Activated T-cell treated with anti-CD3 and anti-CD28 coated beads, Interleukin-2, amount 50 U/mL, for 72 hours (primary cell): ENCODE measurements around the gene SGSH. TPM values are rescaled to one million over a fixed set of nuclear protein-coding genes. Genes with fewer than 3 reads are reported as not detected.

Experiments used
- ATAC-seq, 2 donors: fragments of 150-1000 bp; cut with Tn5 transposase; replicated peaks in 1 of 2; 2 replicates each; pipeline ENCODE4 v1.10.0; 2021; ENCODE audit warnings: moderate library complexity in 2 of 2, mild to moderate bottlenecking in 1 of 2
- DNase-seq, 2 donors: peaks; one replicate each; pipeline ENCODE4 v3.0.0; 2021 to 2022; ENCODE audit warnings: mixed read lengths in 1 of 2
- H3K27ac Mint-ChIP-seq: one replicate; pipeline ENCODE4 v1.8.0; 2022; ENCODE audit warnings: mild to moderate bottlenecking, moderate library complexity, mixed read lengths
- H3K27me3 Mint-ChIP-seq: one replicate; pipeline ENCODE4 v1.8.0; 2022; ENCODE audit warnings: low read depth, mixed read lengths
- H3K36me3 Mint-ChIP-seq, 2 donors: one replicate each; pipeline ENCODE4 v1.8.0; 2022; ENCODE audit warnings: mixed read lengths in 2 of 2, mild to moderate bottlenecking in 1 of 2; ENCODE audit not compliant: insufficient read depth in 2 of 2
- H3K4me1 Mint-ChIP-seq: one replicate; pipeline ENCODE4 v1.8.0; 2022; ENCODE audit warnings: low read depth, mixed read lengths
- H3K4me3 Mint-ChIP-seq, 2 donors: one replicate each; pipeline ENCODE4 v1.8.0; 2022; ENCODE audit warnings: mild to moderate bottlenecking in 2 of 2, mixed read lengths in 2 of 2, moderate library complexity in 2 of 2
- H3K9me3 Mint-ChIP-seq, 2 donors: one replicate each; pipeline ENCODE4 v1.8.0; 2022; ENCODE audit warnings: mixed read lengths in 2 of 2
- total RNA-seq, 2 donors: library from RNA; stranded (reverse); gene quantifications; one replicate each; pipeline ENCODE4 v1.2.3, GENCODE V29; 2022

The SGSH gene
- total RNA-seq, 2 donors from 2014 or later = 51.3 to 64.4 TPM

GRCh38 chr17:80232438-80232837, 12.3 kb upstream of the SGSH start:
- H3K36me3 Mint-ChIP-seq = peaks cover 18 to 36% of the 10 kb centered on the region in 2 donors
- ATAC-seq = no peak
- H3K4me1 Mint-ChIP-seq = no peaks in the 10 kb centered on the region
- peaks cover 12 to 17% of the 10 kb centered on the region in 2 donors for H3K9me3 Mint-ChIP-seq
- DNase-seq = no peak
- H3K4me3 Mint-ChIP-seq = no peak overlapping the region
- no peak overlapping the region for H3K27ac Mint-ChIP-seq
- no peaks in the 10 kb centered on the region for H3K27me3 Mint-ChIP-seq

GRCh38 chr17:80229011-80229410, 8.9 kb upstream of the SGSH start:
- peaks cover 9 to 12% of the 10 kb centered on the region in 2 donors for H3K9me3 Mint-ChIP-seq
- peaks cover 12 to 27% of the 10 kb centered on the region in 2 donors for H3K36me3 Mint-ChIP-seq
- H3K4me3 Mint-ChIP-seq = no peak overlapping the region
- DNase-seq (no peak), ATAC-seq (no peak)
- no peak overlapping the region for H3K27ac Mint-ChIP-seq
- no peaks in the 10 kb centered on the region for H3K27me3 Mint-ChIP-seq
- peaks cover 4% of the 10 kb centered on the region for H3K4me1 Mint-ChIP-seq

GRCh38 chr17:80228477-80228876, 8.3 kb upstream of the SGSH start:
- H3K36me3 Mint-ChIP-seq = peaks cover 12 to 23% of the 10 kb centered on the region in 2 donors
- H3K27ac Mint-ChIP-seq = no peak overlapping the region

GRCh38 chr17:80227666-80228065, 7.5 kb upstream of the SGSH start:
- Mint-ChIP-seq H3K36me3 (peaks cover 9 to 18% of the 10 kb centered on the region in 2 donors), H3K4me1 (peaks cover 7% of the 10 kb centered on the region), H3K9me3 (peaks cover 8% of the 10 kb centered on the region in 2 donors), H3K27me3 (no peaks in the 10 kb centered on the region), H3K4me3 (no peak overlapping the region), H3K27ac (no peak overlapping the region)
- ATAC-seq (no peak), DNase-seq (no peak)

More at GRCh38 chr17:80228477-80228876, 8.3 kb upstream of the SGSH start:
- Mint-ChIP-seq H3K9me3 (peaks cover 9 to 12% of the 10 kb centered on the region in 2 donors), H3K4me3 (no peak overlapping the region), H3K4me1 (peaks cover 7% of the 10 kb centered on the region), H3K27me3 (no peaks in the 10 kb centered on the region)
- no peak for ATAC-seq
- DNase-seq = no peak

- H3K27me3 Mint-ChIP-seq = no peaks in the 10 kb centered on the region
- H3K9me3 Mint-ChIP-seq = peaks cover 5% of the 10 kb centered on the region in 2 donors
- H3K4me1 Mint-ChIP-seq = peaks cover 7% of the 10 kb centered on the region
- no peak for DNase-seq
- H3K27ac Mint-ChIP-seq = no peak overlapping the region
- H3K36me3 Mint-ChIP-seq = peaks cover 6 to 14% of the 10 kb centered on the region in 2 donors
- no peak overlapping the region for H3K4me3 Mint-ChIP-seq
- ATAC-seq = no peak
Observed at GRCh38 chr17:80227156-80227555, 7.0 kb upstream of the SGSH start.

GRCh38 chr17:80225230-80225629, 5.1 kb upstream of the SGSH start:
- no peak overlapping the region for H3K27ac Mint-ChIP-seq
- H3K36me3 Mint-ChIP-seq = peaks cover 0 to 2% of the 10 kb centered on the region in 2 donors
- DNase-seq (no peak), ATAC-seq (no peak)
- no peaks in the 10 kb centered on the region for H3K27me3 Mint-ChIP-seq
- no peaks in the 10 kb centered on the region for H3K9me3 Mint-ChIP-seq
- peaks cover 7% of the 10 kb centered on the region for H3K4me1 Mint-ChIP-seq
- no peak overlapping the region for H3K4me3 Mint-ChIP-seq

GRCh38 chr17:80224683-80225082, 4.5 kb upstream of the SGSH start:
- no peaks in the 10 kb centered on the region for H3K9me3 Mint-ChIP-seq
- no peaks in the 10 kb centered on the region for H3K27me3 Mint-ChIP-seq
- no peak for ATAC-seq

GRCh38 chr17:80223838-80224497, 3.8 kb upstream of the SGSH start:
- H3K4me1 Mint-ChIP-seq = peaks cover 12% of the 10 kb centered on the region
- peaks cover 2 to 3% of the 10 kb centered on the region in 2 donors for H3K36me3 Mint-ChIP-seq
- H3K27ac Mint-ChIP-seq = no peak overlapping the region
- no peak for ATAC-seq
- no peaks in the 10 kb centered on the region for H3K27me3 Mint-ChIP-seq
- H3K4me3 Mint-ChIP-seq = no peak overlapping the region
- no peaks in the 10 kb centered on the region for H3K9me3 Mint-ChIP-seq
- no peak for DNase-seq

More at GRCh38 chr17:80224683-80225082, 4.5 kb upstream of the SGSH start:
- peaks cover 7% of the 10 kb centered on the region for H3K4me1 Mint-ChIP-seq
- H3K36me3 Mint-ChIP-seq = peaks cover 0 to 1% of the 10 kb centered on the region in 2 donors
- no peak overlapping the region for H3K4me3 Mint-ChIP-seq
- no peak for DNase-seq
- H3K27ac Mint-ChIP-seq = no peak overlapping the region

GRCh38 chr17:80223142-80223815, 3.1 kb upstream of the SGSH start:
- H3K9me3 Mint-ChIP-seq = no peaks in the 10 kb centered on the region
- no peak overlapping the region for H3K27ac Mint-ChIP-seq
- no peak overlapping the region for H3K4me3 Mint-ChIP-seq
- H3K36me3 Mint-ChIP-seq = peaks cover 3 to 6% of the 10 kb centered on the region in 2 donors
- no peaks in the 10 kb centered on the region for H3K27me3 Mint-ChIP-seq
- DNase-seq = no peak
- H3K4me1 Mint-ChIP-seq = peaks cover 18% of the 10 kb centered on the region
- ATAC-seq = no peak

GRCh38 chr17:80222376-80223141, 2.4 kb upstream of the SGSH start:
- Mint-ChIP-seq H3K4me3 (peak overlapping the region in 1 of 2 donors; percentile 9), H3K27ac (no peak overlapping the region), H3K9me3 (no peaks in the 10 kb centered on the region), H3K36me3 (peaks cover 3 to 7% of the 10 kb centered on the region in 2 donors), H3K4me1 (peaks cover 24% of the 10 kb centered on the region), H3K27me3 (no peaks in the 10 kb centered on the region)
- DNase-seq = no peak
- ATAC-seq = no peak

- no peak overlapping the region for H3K27ac Mint-ChIP-seq
- no peak for DNase-seq
- H3K4me3 Mint-ChIP-seq = peak overlapping the region; percentile 82 to 83
- H3K9me3 Mint-ChIP-seq = no peaks in the 10 kb centered on the region
- peaks cover 7 to 12% of the 10 kb centered on the region in 2 donors for H3K36me3 Mint-ChIP-seq
- H3K27me3 Mint-ChIP-seq = no peaks in the 10 kb centered on the region
- no peak for ATAC-seq
- H3K4me1 Mint-ChIP-seq = peaks cover 29% of the 10 kb centered on the region
Observed at GRCh38 chr17:80221351-80222105, 1.4 kb upstream of the SGSH start.

GRCh38 chr17:80220736-80221215, 643 bp upstream of the SGSH start:
- no peaks in the 10 kb centered on the region for H3K9me3 Mint-ChIP-seq
- ATAC-seq (peak in 1 of 2 donors; percentile 7), DNase-seq (peak in 1 of 2 donors; percentile 34)
- peak overlapping the region; percentile 82 to 83 for H3K4me3 Mint-ChIP-seq
- peaks cover 12 to 20% of the 10 kb centered on the region in 2 donors for H3K36me3 Mint-ChIP-seq
- no peaks in the 10 kb centered on the region for H3K27me3 Mint-ChIP-seq
- peaks cover 29% of the 10 kb centered on the region for H3K4me1 Mint-ChIP-seq
- H3K27ac Mint-ChIP-seq = no peak overlapping the region
